WTC11 (cell line): ENCODE measurements around the gene SPEM2. TPM values are rescaled to one million over a fixed set of nuclear protein-coding genes. Genes with fewer than 3 reads are reported as not detected.

ENCODE experiments used
- ATAC-seq: fragments of 200-7000 bp; cut with Tn5 transposase; 2 replicates; pipeline ENCODE4 v1.10.0; 2021; ENCODE audit warnings: mild to moderate bottlenecking, moderate library complexity
- CTCF ChIA-PET: fragments of 300-600 bp; sonication (Branson Sonifier 250); formaldehyde crosslinking; loops from one replicate; lab custom pipeline; 2021; ENCODE audit warnings: antibody characterized with exemption; lab: Charles Lee
- POLR2A ChIA-PET: fragments of 350-600 bp; sonication (Branson Sonifier 250); formaldehyde crosslinking; loops from one replicate; lab custom pipeline; 2021; ENCODE audit warnings: antibody characterized with exemption; lab: Charles Lee
- DNase-seq: peaks from one replicate; pipeline ENCODE4 v3.0.0; 2021; ENCODE audit warnings: low spot score
- H3K27ac Mint-ChIP-seq: 2 replicates; pipeline ENCODE4 v1.8.0; 2021; ENCODE audit warnings: mixed read lengths
- H3K27me3 Mint-ChIP-seq: 2 replicates; pipeline ENCODE4 v1.8.0; 2021; ENCODE audit warnings: low read depth, mild to moderate bottlenecking, moderate library complexity, mixed read lengths
- H3K36me3 Mint-ChIP-seq: 2 replicates; pipeline ENCODE4 v1.8.0; 2021; ENCODE audit warnings: mixed read lengths
- H3K4me1 Mint-ChIP-seq: 2 replicates; pipeline ENCODE4 v1.8.0; 2022; ENCODE audit warnings: mixed read lengths
- H3K4me3 Mint-ChIP-seq: 2 replicates; pipeline ENCODE4 v1.8.0; 2021; ENCODE audit warnings: mild to moderate bottlenecking, moderate library complexity, mixed read lengths
- H3K9me3 Mint-ChIP-seq: 2 replicates; pipeline ENCODE4 v1.8.0; 2021; ENCODE audit warnings: mixed read lengths
- ARID4B ChIP-seq: sonication (generic); formaldehyde crosslinking; IDR thresholded peaks from 2 replicates; pipeline ENCODE4 v1.8.0; 2023; ENCODE audit warnings: missing genetic modification reagents, mild to moderate bottlenecking, borderline replicate concordance
- ATF3 ChIP-seq: sonication (generic); formaldehyde crosslinking; conservative IDR thresholded peaks from 2 replicates; pipeline ENCODE4 v1.8.1; 2022; ENCODE audit warnings: mild to moderate bottlenecking, missing genetic modification reagents
- CBFB ChIP-seq: sonication (generic); formaldehyde crosslinking; IDR thresholded peaks from 2 replicates; pipeline ENCODE4 v1.8.1; 2022; ENCODE audit warnings: mild to moderate bottlenecking, low read depth, missing genetic modification reagents
- CREB1 ChIP-seq: sonication (generic); formaldehyde crosslinking; IDR thresholded peaks from 2 replicates; pipeline ENCODE4 v1.8.0; 2023; ENCODE audit warnings: mild to moderate bottlenecking, missing genetic modification reagents
- JUN ChIP-seq: sonication (generic); formaldehyde crosslinking; IDR thresholded peaks from 2 replicates; pipeline ENCODE4 v1.8.0; 2023; ENCODE audit warnings: mild to moderate bottlenecking, missing genetic modification reagents
- MXD4 ChIP-seq: fragments of 250-450 bp; sonication (Bioruptor Pico); IDR thresholded peaks from 2 replicates; pipeline ENCODE4 v1.8.0; 2021; ENCODE audit warnings: mild to moderate bottlenecking, moderate library complexity, borderline replicate concordance
- OVOL2 ChIP-seq: fragments of 250-450 bp; sonication (Bioruptor Pico); IDR thresholded peaks from 2 replicates; pipeline ENCODE4 v1.9.0; 2021; ENCODE audit warnings: mild to moderate bottlenecking, borderline replicate concordance
- PRRX2 ChIP-seq: fragments of 250-450 bp; sonication (Bioruptor Pico); IDR thresholded peaks from 2 replicates; pipeline ENCODE4 v1.8.0; 2021; ENCODE audit warnings: mild to moderate bottlenecking
- RELA ChIP-seq: sonication (generic); formaldehyde crosslinking; IDR thresholded peaks from 2 replicates; pipeline ENCODE4 v1.8.1; 2022; ENCODE audit warnings: missing genetic modification reagents, mild to moderate bottlenecking, borderline replicate concordance
- SMAD3 ChIP-seq: sonication (generic); formaldehyde crosslinking; IDR thresholded peaks from 2 replicates; pipeline ENCODE4 v1.8.0; 2022; ENCODE audit warnings: missing genetic modification reagents, mild to moderate bottlenecking, borderline replicate concordance
- SMAD4 ChIP-seq: sonication (generic); formaldehyde crosslinking; IDR thresholded peaks from 2 replicates; pipeline ENCODE4 v1.8.0; 2022; ENCODE audit warnings: mild to moderate bottlenecking, missing genetic modification reagents
- SP1 ChIP-seq: sonication (generic); formaldehyde crosslinking; conservative IDR thresholded peaks from 2 replicates; pipeline ENCODE4 v1.8.1; 2022; ENCODE audit warnings: missing genetic modification reagents
- TP53 ChIP-seq: sonication (generic); formaldehyde crosslinking; IDR thresholded peaks from 2 replicates; pipeline ENCODE4 v1.8.1; 2023; ENCODE audit warnings: mild to moderate bottlenecking, missing genetic modification reagents
- USF1 ChIP-seq: sonication (generic); formaldehyde crosslinking; IDR thresholded peaks from 2 replicates; pipeline ENCODE4 v1.8.0; 2022; ENCODE audit warnings: mild to moderate bottlenecking, missing genetic modification reagents
- ZNF219 ChIP-seq: sonication (generic); formaldehyde crosslinking; IDR thresholded peaks from 2 replicates; pipeline ENCODE4 v1.8.0; 2023; ENCODE audit warnings: missing genetic modification reagents, mild to moderate bottlenecking, borderline replicate concordance
- ZNF416 ChIP-seq: fragments of 250-450 bp; sonication (Bioruptor Pico); IDR thresholded peaks from 2 replicates; pipeline ENCODE4 v1.9.0; 2021; ENCODE audit warnings: mild to moderate bottlenecking, inconsistent platforms
- total RNA-seq: library from RNA; stranded (reverse); gene quantifications from 3 replicates; pipeline ENCODE4 v1.2.3, GENCODE V29; 2021
- TF ChIP-seq, protein P1 (sequence below): sonication (generic); formaldehyde crosslinking; IDR thresholded peaks from 2 replicates; pipeline ENCODE4 v1.8.1; 2022; ENCODE audit warnings: missing genetic modification reagents, borderline replicate concordance
- TF ChIP-seq, protein P2 (sequence below): sonication (generic); formaldehyde crosslinking; IDR thresholded peaks from 2 replicates; pipeline ENCODE4 v1.8.1; 2023; ENCODE audit warnings: mild to moderate bottlenecking, moderate library complexity, missing genetic modification reagents
- TF ChIP-seq, protein P3 (sequence below): fragments of 250-450 bp; sonication (Bioruptor Pico); IDR thresholded peaks from 2 replicates; pipeline ENCODE4 v2.1.2; 2022; ENCODE audit warnings: mild to moderate bottlenecking, moderate library complexity

The SPEM2 gene
- total RNA-seq, 1 experiment from 2014 or later, result 0.13 TPM

GRCh38 chr17:7459961-7460545 lies 34.6 kb downstream of the SPEM2 start:
- no peaks in the 10 kb centered on the region for H3K9me3 Mint-ChIP-seq
- H3K4me3 Mint-ChIP-seq, result no peak overlapping the region
- no peak overlapping the region for H3K27ac Mint-ChIP-seq
- ChIA-PET CTCF (interaction anchor here (1.2 to 1.3 kb wide), 2 partner anchors 43 to 104 kb away, joined by 3 read pairs; no protein-coding TSS in a partner anchor), POLR2A (interaction anchor here (1.7 kb wide), 1 partner anchor 20 kb away, joined by 3 read pairs; the partner anchor contains the start of gene FGF11)
- no peak for ATAC-seq
- no peaks in the 10 kb centered on the region for H3K36me3 Mint-ChIP-seq
- H3K4me1 Mint-ChIP-seq, result peaks cover 11% of the 10 kb centered on the region
- peaks cover 9% of the 10 kb centered on the region for H3K27me3 Mint-ChIP-seq
- TF ChIP-seq SMAD4 (CRISPR knock-in tag) (no peak), JUN (CRISPR knock-in tag) (no peak), RELA (no peak), ATF3 (CRISPR knock-in tag) (no peak), PRRX2 (CRISPR knock-in tag) (no peak), MXD4 (no peak), CREB1 (CRISPR knock-in tag) (no peak), SMAD3 (no peak), ARID4B (CRISPR knock-in tag) (no peak), OVOL2 (CRISPR knock-in tag) (no peak), USF1 (CRISPR knock-in tag) (no peak), CBFB (CRISPR knock-in tag) (no peak), TP53 (CRISPR knock-in tag) (no peak), SP1 (CRISPR knock-in tag) (no peak), ZNF416 (CRISPR knock-in tag) (no peak), ZNF219 (CRISPR knock-in tag) (no peak)
- TF ChIP-seq, protein P1, sequence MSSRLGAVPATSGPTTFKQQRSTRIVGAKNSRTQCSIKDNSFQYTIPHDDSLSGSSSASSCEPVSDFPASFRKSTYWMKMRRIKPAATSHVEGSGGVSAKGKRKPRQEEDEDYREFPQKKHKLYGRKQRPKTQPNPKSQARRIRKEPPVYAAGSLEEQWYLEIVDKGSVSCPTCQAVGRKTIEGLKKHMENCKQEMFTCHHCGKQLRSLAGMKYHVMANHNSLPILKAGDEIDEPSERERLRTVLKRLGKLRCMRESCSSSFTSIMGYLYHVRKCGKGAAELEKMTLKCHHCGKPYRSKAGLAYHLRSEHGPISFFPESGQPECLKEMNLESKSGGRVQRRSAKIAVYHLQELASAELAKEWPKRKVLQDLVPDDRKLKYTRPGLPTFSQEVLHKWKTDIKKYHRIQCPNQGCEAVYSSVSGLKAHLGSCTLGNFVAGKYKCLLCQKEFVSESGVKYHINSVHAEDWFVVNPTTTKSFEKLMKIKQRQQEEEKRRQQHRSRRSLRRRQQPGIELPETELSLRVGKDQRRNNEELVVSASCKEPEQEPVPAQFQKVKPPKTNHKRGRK (CRISPR knock-in tag), result no peak
- TF ChIP-seq, protein P2, sequence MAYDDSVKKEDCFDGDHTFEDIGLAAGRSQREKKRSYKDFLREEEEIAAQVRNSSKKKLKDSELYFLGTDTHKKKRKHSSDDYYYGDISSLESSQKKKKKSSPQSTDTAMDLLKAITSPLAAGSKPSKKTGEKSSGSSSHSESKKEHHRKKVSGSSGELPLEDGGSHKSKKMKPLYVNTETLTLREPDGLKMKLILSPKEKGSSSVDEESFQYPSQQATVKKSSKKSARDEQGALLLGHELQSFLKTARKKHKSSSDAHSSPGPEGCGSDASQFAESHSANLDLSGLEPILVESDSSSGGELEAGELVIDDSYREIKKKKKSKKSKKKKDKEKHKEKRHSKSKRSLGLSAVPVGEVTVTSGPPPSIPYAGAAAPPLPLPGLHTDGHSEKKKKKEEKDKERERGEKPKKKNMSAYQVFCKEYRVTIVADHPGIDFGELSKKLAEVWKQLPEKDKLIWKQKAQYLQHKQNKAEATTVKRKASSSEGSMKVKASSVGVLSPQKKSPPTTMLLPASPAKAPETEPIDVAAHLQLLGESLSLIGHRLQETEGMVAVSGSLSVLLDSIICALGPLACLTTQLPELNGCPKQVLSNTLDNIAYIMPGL (CRISPR knock-in tag), result no peak
- TF ChIP-seq, protein P3, sequence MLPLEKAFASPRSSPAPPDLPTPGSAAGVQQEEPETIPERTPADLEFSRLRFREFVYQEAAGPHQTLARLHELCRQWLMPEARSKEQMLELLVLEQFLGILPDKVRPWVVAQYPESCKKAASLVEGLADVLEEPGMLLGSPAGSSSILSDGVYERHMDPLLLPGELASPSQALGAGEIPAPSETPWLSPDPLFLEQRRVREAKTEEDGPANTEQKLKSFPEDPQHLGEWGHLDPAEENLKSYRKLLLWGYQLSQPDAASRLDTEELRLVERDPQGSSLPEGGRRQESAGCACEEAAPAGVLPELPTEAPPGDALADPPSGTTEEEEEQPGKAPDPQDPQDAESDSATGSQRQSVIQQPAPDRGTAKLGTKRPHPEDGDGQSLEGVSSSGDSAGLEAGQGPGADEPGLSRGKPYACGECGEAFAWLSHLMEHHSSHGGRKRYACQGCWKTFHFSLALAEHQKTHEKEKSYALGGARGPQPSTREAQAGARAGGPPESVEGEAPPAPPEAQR (CRISPR knock-in tag), result no peak
- TF ChIP-seq, all 79 proteins: peak for 0
- DNase-seq, result no peak
